Measurements from ENCODE around the gene PLAGL1.

PLAGL1 gene

DNA sequence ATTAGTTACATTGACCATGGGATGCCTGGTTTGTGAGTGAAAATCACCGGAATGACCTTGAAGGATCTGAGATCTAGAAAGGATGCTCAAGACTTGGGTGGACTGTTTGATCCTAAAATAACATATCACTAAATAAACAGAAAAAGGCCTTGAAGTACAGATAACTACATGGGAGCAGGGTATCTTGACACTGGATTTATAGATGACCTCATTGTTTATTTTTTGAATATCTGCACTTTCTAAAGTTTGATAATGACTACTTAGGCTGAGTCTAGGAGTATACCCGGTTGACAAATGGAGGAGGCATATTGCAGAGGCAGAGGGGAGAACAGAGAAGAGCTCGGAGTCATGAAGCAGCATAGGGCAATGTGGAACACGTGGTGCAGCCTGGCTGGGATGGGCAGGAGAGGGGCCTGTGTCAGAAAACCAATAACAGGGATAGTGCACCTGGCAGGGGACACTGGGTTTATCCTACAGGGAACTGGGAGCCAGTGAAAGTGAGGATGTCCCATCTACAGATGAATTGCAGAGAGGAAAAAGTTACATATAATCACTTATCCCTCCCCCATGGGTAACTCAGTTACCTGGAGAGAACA, 50.3 kb downstream of the PLAGL1 start:
- TF ChIP-seq CTCF (IDR thresholded peaks at IDR 0.05; ENCODE audit: low read depth, low read length): no peak
- DNase-seq (ENCODE audit: extremely low read depth, low read depth): no peak

DNA sequence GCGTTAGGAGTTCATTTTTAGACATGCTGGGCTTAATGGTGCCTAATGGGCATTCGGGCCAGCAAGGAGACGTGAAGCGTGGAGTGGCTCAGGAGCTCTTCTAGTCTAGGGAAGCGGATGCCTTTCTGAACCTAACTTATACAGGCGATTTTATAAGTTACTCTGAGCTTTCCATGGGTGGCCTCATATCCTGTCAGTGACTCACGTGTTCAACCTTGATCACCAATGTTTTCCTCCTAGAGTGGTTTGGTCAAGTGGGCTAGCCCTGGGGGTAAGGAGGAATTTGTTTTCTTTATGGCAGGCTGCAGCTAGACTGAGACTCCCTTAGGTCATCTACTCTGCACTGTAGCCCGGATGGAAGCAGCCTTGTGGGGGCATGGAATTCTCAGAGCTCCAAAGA, 52.1 kb downstream of the PLAGL1 start:
- TF ChIP-seq CTCF (IDR thresholded peaks at IDR 0.05; ENCODE audit: low read depth, low read length): no peak
- DNase-seq (ENCODE audit: extremely low read depth, low read depth): no peak

- no peak for TF ChIP-seq CTCF (IDR thresholded peaks at IDR 0.05; ENCODE audit: low read depth, low read length)
- DNase-seq (ENCODE audit: extremely low read depth, low read depth): no peak
These were observed 54.1 kb downstream of the PLAGL1 start for GRCh38 chr6:143953922-143954321.

GRCh38 chr6:143952947-143953701, 54.9 kb downstream of the PLAGL1 start:
- no peak for TF ChIP-seq CTCF (IDR thresholded peaks at IDR 0.05; ENCODE audit: low read depth, low read length)
- DNase-seq (ENCODE audit: extremely low read depth, low read depth): no peak

- no peak for TF ChIP-seq CTCF (IDR thresholded peaks at IDR 0.05; ENCODE audit: low read depth, low read length)
- no peak for DNase-seq (ENCODE audit: extremely low read depth, low read depth)
These were observed 55.8 kb downstream of the PLAGL1 start for GRCh38 chr6:143952060-143952778.

- no peak for DNase-seq (ENCODE audit: extremely low read depth, low read depth)
- TF ChIP-seq CTCF (IDR thresholded peaks at IDR 0.05; ENCODE audit: low read depth, low read length): no peak
These were observed 57.2 kb downstream of the PLAGL1 start for GRCh38 chr6:143950875-143951274.

GRCh38 chr6:143949962-143950361, 58.1 kb downstream of the PLAGL1 start:
- DNase-seq (ENCODE audit: extremely low read depth, low read depth): no peak
- TF ChIP-seq CTCF (IDR thresholded peaks at IDR 0.05; ENCODE audit: low read depth, low read length): no peak
